ENCODE measurements around the gene TUBGCP2. TPM values are rescaled to one million over a fixed set of nuclear protein-coding genes. Genes with fewer than 3 reads are reported as not detected.
"Not testable (repeated sequence)": the region's sequence is repeated elsewhere in the genome, so short reads cannot be mapped to it uniquely, and the experiment has no call there.

Gene TUBGCP2
- total RNA-seq, 1 donor from 2014 or later: 66.7 TPM

DNA sequence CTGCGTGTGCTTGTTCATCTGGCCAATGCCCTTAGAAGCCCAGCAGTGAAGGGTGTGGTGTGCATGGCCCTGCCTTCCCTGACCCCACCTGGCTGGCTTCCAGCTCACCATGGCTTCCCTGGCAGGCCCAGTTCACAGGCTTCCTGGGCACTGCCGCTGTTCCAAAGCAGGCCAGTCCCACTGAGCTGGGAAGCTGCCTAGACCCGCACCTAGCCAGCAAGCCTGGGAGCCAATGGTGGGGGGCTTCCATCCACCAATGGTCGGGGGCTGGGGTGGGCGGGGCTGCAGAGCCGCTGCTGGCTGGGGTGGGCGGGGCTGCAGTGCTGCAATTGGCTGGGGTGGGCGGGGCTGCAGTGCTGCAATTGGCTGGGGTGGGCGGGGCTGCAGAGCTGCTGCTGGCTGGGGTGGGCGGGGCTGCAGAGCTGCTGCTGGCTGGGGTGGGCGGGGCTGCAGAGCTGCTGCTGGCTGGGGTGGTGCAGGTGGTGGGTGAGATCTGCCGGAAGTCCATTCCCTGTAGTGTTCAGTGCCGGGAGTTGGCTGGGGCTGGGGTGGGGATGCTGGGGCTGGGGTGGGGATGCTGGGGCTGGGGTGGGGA, 15.6 kb upstream of the TUBGCP2 start:
- Mint-ChIP-seq H3K4me1 (peaks cover 19% of the 10 kb centered on the region), H3K9me3 (peaks cover 5% of the 10 kb centered on the region), H3K27me3 (peaks cover 46% of the 10 kb centered on the region), H3K27ac (no peak overlapping the region), H3K4me3 (no peak overlapping the region), H3K36me3 (ENCODE audit: low read depth) (no peaks in the 10 kb centered on the region)
- TF ChIP-seq, protein P1, sequence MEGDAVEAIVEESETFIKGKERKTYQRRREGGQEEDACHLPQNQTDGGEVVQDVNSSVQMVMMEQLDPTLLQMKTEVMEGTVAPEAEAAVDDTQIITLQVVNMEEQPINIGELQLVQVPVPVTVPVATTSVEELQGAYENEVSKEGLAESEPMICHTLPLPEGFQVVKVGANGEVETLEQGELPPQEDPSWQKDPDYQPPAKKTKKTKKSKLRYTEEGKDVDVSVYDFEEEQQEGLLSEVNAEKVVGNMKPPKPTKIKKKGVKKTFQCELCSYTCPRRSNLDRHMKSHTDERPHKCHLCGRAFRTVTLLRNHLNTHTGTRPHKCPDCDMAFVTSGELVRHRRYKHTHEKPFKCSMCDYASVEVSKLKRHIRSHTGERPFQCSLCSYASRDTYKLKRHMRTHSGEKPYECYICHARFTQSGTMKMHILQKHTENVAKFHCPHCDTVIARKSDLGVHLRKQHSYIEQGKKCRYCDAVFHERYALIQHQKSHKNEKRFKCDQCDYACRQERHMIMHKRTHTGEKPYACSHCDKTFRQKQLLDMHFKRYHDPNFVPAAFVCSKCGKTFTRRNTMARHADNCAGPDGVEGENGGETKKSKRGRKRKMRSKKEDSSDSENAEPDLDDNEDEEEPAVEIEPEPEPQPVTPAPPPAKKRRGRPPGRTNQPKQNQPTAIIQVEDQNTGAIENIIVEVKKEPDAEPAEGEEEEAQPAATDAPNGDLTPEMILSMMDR (IDR thresholded peaks at IDR 0.05): no peak
- intact Hi-C loops (cut with micrococcal nuclease): loop anchor here (10.0 kb wide), 1 partner anchor 669 kb away; no protein-coding TSS in a partner anchor
- ChIA-PET CTCF (interaction anchor here (0.8 kb wide), 1 partner anchor 181 kb away, joined by 3 read pairs; no protein-coding TSS in a partner anchor), POLR2A (interaction anchor here (0.6 to 1.3 kb wide), 4 partner anchors 9 to 81 kb away, joined by 3 to 16 read pairs (median 4); partner anchors contain the start of gene FUOM)
- no peak for DNase-seq
- ATAC-seq (ENCODE audit: low read depth): peak; percentile 76

DNA sequence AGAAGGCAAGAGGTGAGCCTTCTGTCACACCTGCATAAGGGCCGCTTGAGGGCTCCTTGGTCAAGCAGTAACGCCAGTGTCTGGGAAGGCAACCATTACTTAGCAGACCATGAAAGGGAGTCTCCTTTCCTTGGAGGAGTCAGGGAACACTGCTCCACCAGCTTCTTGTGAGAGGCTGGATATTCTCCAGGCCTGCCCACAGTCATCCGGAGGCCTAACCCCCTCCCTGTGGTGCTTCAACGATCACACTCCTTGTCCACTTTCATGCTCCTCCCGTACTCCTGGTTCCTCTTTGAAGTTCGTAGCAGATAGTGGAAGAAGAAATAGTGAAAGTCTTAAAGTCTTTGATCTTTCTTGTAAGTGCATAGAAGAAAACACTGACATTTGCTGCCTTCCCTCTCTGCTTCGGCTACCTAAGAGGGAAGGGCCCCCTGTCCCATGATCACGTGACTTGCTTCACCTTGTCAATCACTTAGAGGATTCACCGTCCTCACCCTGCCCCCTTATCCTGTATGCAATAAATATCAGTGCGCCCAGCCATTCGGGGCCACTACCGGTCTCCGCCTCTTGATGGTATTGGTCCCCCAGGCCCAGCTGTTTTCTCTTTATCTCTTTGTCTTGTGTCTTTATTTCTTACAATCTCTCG, 13.5 kb upstream of the TUBGCP2 start:
- intact Hi-C loops (cut with micrococcal nuclease): loop anchor here (10.0 kb wide), 1 partner anchor 667 kb away; no protein-coding TSS in a partner anchor
- POLR2A ChIA-PET; H3K4me3 Mint-ChIP-seq; H3K9me3 Mint-ChIP-seq; H3K27ac Mint-ChIP-seq; H3K36me3 Mint-ChIP-seq (ENCODE audit: low read depth); DNase-seq; ATAC-seq (ENCODE audit: low read depth): not testable (repeated sequence)
- Mint-ChIP-seq H3K27me3 (peaks cover 34% of the 10 kb centered on the region), H3K4me1 (peaks cover 19% of the 10 kb centered on the region)
- CTCF ChIA-PET: interaction anchor here (0.7 to 0.9 kb wide), 2 partner anchors 7 to 15 kb away, joined by 3 read pairs; no protein-coding TSS in a partner anchor

DNA sequence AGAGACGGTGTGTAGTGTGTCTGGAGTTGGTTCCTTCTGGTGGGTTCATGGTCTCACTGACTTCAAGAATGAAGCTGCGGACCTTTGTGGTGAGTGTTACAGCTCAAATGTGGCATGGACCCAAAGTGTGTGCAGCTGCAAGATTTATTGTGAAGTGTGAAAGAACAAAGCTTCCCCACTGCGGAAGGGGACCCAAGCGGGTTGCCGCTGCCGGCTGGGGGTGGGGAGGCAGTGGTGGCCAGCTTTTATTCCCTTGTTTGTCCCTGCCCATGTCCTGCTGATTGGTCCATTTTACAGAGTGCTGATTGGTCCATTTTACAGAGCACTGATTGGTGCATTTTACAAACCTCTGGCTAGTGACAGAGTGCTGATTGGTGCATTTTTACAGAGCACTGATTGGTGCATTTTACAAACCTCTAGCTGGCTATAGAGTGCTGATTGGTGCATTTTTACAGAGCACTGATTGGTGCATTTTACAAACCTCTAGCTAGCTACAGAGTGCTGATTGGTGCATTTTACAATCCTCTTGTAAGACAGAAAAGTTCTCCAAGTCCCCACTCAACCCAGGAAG, 12.3 kb upstream of the TUBGCP2 start:
- POLR2A ChIA-PET: interaction anchor here (0.6 kb wide), 1 partner anchor 28 kb away, joined by 3 read pairs; no protein-coding TSS in a partner anchor
- DNase-seq; H3K9me3 Mint-ChIP-seq; H3K36me3 Mint-ChIP-seq (ENCODE audit: low read depth); H3K27ac Mint-ChIP-seq; H3K4me3 Mint-ChIP-seq; ATAC-seq (ENCODE audit: low read depth): not testable (repeated sequence)
- intact Hi-C loops (cut with micrococcal nuclease): loop anchor here (10.0 kb wide), 1 partner anchor 666 kb away; no protein-coding TSS in a partner anchor
- Mint-ChIP-seq H3K27me3 (peaks cover 22% of the 10 kb centered on the region), H3K4me1 (peaks cover 15% of the 10 kb centered on the region)
- CTCF ChIA-PET: interaction anchor here (0.7 to 1.6 kb wide), 2 partner anchors 13 to 906 kb away, joined by 3 to 4 read pairs; no protein-coding TSS in a partner anchor

DNA sequence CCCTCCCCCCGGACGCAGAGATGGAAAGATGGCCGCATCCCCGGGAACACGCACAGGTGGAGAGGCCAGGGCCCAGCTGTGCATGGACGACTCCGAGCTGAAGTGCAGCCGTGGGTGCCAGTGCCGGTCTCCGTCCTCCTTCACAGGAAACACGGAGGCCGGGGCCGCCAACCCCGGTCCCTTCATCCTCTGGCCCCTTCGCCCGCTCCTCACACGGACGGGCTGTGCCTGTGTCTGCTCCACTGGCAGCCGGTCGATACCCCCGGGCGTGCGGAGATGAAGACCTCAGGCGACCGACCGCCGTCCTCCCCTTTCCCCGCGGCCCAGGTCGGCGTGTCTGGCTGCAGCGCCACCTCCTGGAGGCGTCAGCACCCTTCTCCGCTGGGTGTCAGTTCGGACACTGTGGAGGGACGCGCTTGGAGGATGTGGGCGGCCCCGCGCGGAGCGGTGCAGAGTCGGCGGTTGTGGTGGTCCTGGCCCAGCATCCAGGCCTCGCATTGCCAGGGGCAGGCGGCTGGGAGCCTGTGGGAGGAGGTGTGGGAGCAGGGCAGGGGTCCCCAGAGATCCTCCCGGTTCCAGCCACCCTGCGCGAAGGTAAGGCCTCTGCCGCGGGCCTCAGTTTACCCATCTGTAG, 9.9 kb upstream of the TUBGCP2 start:
- intact Hi-C loops (cut with micrococcal nuclease): loop anchor here (1.0 to 2.0 kb wide), 3 partner anchors 174 to 414 kb away; no protein-coding TSS in a partner anchor
- ChIA-PET POLR2A (no interaction called here), CTCF (no interaction called here)
- peak overlapping the region; percentile 42 for H3K4me3 Mint-ChIP-seq
- peaks cover 8% of the 10 kb centered on the region for H3K9me3 Mint-ChIP-seq
- peak; percentile 69 for DNase-seq
- TF ChIP-seq, protein P1 (IDR thresholded peaks at IDR 0.05): peak; percentile 22
- no peak overlapping the region for H3K27ac Mint-ChIP-seq
- H3K27me3 Mint-ChIP-seq: peaks cover 24% of the 10 kb centered on the region
- peaks cover 13% of the 10 kb centered on the region for H3K4me1 Mint-ChIP-seq
- ATAC-seq (ENCODE audit: low read depth): peak; percentile 91
- no peaks in the 10 kb centered on the region for H3K36me3 Mint-ChIP-seq (ENCODE audit: low read depth)

DNA sequence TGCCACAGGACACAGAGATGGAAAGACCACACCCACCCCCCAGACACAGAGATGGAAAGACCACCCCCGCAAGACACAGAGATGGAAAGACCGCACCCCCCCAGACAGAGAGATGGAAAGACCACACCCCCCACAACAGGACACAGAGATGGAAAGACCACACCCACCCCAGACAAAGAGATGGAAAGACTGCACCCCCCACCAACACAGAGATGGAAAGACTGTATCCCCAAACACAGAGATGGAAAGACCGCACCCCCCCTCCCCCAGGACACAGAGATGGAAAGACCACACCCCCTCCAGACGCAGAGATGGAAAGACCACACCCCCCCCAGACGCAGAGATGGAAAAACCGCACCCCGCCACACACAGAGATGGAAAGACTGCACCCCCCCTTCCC, 8.1 kb upstream of the TUBGCP2 start:
- Mint-ChIP-seq H3K4me1 (peaks cover 13% of the 10 kb centered on the region), H3K27ac (no peak overlapping the region), H3K9me3 (peaks cover 8% of the 10 kb centered on the region), H3K27me3 (peaks cover 17% of the 10 kb centered on the region), H3K36me3 (ENCODE audit: low read depth) (peaks cover 14% of the 10 kb centered on the region), H3K4me3 (no peak overlapping the region)
- CTCF ChIA-PET: no interaction called here
- TF ChIP-seq, protein P1 (IDR thresholded peaks at IDR 0.05): no peak
- POLR2A ChIA-PET: no interaction called here
- no peak for ATAC-seq (ENCODE audit: low read depth)
- no peak for DNase-seq
- intact Hi-C loops (cut with micrococcal nuclease): no loop called here
